Esophagus squamous epithelium (tissue), 5 donors: Measurements from ENCODE around the gene TCIRG1. TPM values are rescaled to one million over a fixed set of nuclear protein-coding genes. Genes with fewer than 3 reads are reported as not detected.
A peak's percentile ranks its signal among the peaks of the same experiment; 100 is the strongest.

Experiments used
- DNase-seq: peaks from one replicate; lab custom pipeline; 2025; lab: John Stamatoyannopoulos, UW
- H3K27ac ChIP-seq, 4 donors: fragments of 200-600 bp; sonication (generic); one replicate each; pipeline ENCODE4 v1.5.1; 2016 to 2019; ENCODE audit warnings: mild to moderate bottlenecking in 1 of 4
- H3K27me3 ChIP-seq, 4 donors: fragments of 200-600 bp; sonication (generic); 1 replicate in 3 of 4; 2 replicates in 1 of 4; pipeline versions ENCODE4 v1.5.1 to v1.6.0; 2017 to 2021; ENCODE audit warnings: antibody characterized with exemption in 1 of 4
- H3K36me3 ChIP-seq, 3 donors: fragments of 200-600 bp; sonication (generic); one replicate each; pipeline ENCODE4 v1.5.1; 2016 to 2019
- H3K4me1 ChIP-seq, 3 donors: fragments of 200-600 bp; sonication (generic); one replicate each; pipeline ENCODE4 v1.5.1; 2017 to 2019
- H3K4me3 ChIP-seq, 4 donors: fragments of 200-600 bp; sonication (generic); 1 replicate in 3 of 4; 2 replicates in 1 of 4; pipeline ENCODE4 v1.5.1; 2016 to 2019; ENCODE audit warnings: mild to moderate bottlenecking in 2 of 4, moderate library complexity in 1 of 4
- H3K9me3 ChIP-seq, 3 donors: fragments of 200-600 bp; sonication (generic); one replicate each; pipeline ENCODE4 v1.5.1; 2016 to 2019
- CTCF ChIP-seq, 6 experiments: fragments of 450-650 bp in 4 of 6; fragments of 200-600 bp in 2 of 6; sonication (generic) in 2 of 6; IDR thresholded peaks; one replicate each; pipeline ENCODE4 v1.5.1; 2016 to 2019; ENCODE audit warnings: antibody characterized with exemption in 6 of 6, mild to moderate bottlenecking in 4 of 6, moderate library complexity in 4 of 6
- POLR2A ChIP-seq, 4 donors: fragments of 450-650 bp; IDR thresholded peaks; one replicate each; pipeline ENCODE4 v1.6.1; 2017; ENCODE audit warnings: antibody characterized with exemption in 4 of 4, mild to moderate bottlenecking in 4 of 4, moderate library complexity in 3 of 4
- WGBS, 2 donors: methylation state at CpG; one replicate each; pipeline ENCODE4 v1.1.5; 2018; 5-methylcytosine and 5-hydroxymethylcytosine counted together
- intact Hi-C: fragments of 100-400 bp; cut with DNase I; formaldehyde crosslinking; loops from one replicate; pipeline ENCODE4 v1.15.0; 2022
- total RNA-seq, 4 donors: library from RNA; depleted of rRNA; stranded (reverse); fragments of >200 nt; gene quantifications; one replicate each; pipeline ENCODE4 v1.1.0, GENCODE V29; 2016
- donor health status: DM: yes; HTN: yes; CAD: no.

The TCIRG1 gene
- total RNA-seq, 4 donors from 2014 or later, result 46.6 to 70.5 (median 63.5) TPM

DNA sequence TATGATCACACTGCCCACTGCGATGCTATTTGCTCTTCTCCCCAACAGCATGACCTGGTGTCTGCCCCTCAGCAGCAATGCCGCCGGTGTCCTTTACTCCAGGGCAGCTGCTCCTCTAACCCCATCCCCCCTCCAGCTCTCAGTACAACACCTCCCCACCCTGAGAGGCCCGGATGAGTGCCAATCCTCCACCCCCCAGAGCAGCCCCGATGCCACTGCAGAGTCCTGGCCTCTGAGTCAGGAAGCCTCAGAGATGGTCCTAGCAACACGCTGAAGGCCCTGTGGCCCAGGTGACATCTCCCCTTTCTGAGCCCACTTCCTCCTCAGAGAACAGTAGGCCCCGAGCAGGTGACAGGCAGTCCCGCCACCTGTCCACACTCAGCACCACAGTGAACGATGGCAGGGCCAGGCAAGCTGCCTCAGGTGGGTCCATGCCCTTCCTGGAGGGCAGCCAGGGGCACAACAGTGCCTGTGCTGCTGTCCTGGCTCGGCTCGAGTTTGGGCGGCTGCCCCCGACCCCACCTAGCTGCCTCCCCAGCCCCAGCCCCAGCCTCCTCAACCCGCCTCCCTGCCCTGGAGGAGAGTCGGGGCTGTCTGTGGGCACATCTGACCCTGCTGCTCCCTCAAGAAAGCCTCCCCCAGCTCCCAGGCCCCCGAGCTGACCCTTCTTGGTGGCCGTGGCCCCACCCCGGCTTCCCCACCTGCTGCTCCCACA is 12.3 kb upstream of the TCIRG1 start:
- Histone ChIP-seq H3K36me3 (peaks cover 0 to 33% (median 0%) of the 10 kb centered on the region in 3 donors), H3K4me3 (no peak overlapping the region), H3K9me3 (peaks cover 0 to 10% (median 0%) of the 10 kb centered on the region in 3 donors), H3K27ac (no peak overlapping the region), H3K27me3 (no peaks in the 10 kb centered on the region), H3K4me1 (peaks cover 14 to 18% (median 15%) of the 10 kb centered on the region in 3 donors)
- 85 to 97% methylated on average over 3 to 5 of the region's 18 CpGs for WGBS, 2 donors
- intact Hi-C loops, result no loop called here
- no peak for DNase-seq
- no peak for TF ChIP-seq CTCF (IDR thresholded peaks at IDR 0.05)
- TF ChIP-seq POLR2A (IDR thresholded peaks at IDR 0.05), result no peak

DNA sequence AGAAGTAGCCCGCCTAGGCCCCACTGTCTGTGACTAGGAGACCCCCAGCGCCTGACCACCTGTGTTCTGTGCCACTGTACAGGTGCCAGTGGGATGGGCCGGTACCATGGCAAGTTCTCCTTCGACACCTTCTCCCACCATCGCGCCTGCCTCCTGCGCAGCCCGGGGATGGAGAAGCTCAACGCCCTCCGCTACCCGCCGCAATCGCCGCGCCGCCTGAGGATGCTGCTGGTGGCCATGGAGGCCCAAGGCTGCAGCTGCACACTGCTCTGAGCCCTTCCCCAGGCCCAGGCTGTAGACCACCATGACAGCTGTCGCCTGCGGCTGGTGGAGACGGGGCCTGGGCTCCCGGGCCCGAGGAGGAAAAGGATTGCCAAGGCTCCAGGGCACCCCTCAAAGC is 11.2 kb upstream of the TCIRG1 start:
- no peak for TF ChIP-seq CTCF (IDR thresholded peaks at IDR 0.05)
- no peak for TF ChIP-seq POLR2A (IDR thresholded peaks at IDR 0.05)
- Histone ChIP-seq H3K36me3 (peaks cover 0 to 33% (median 0%) of the 10 kb centered on the region in 3 donors), H3K9me3 (peaks cover 0 to 10% (median 0%) of the 10 kb centered on the region in 3 donors), H3K27ac (no peak overlapping the region), H3K27me3 (no peaks in the 10 kb centered on the region), H3K4me1 (peaks cover 21 to 29% (median 23%) of the 10 kb centered on the region in 3 donors), H3K4me3 (no peak overlapping the region)
- DNase-seq, result no peak
- WGBS, 2 donors, result 83 to 100% methylated on average over 7 to 14 of the region's 21 CpGs
- intact Hi-C loops, result no loop called here

DNA sequence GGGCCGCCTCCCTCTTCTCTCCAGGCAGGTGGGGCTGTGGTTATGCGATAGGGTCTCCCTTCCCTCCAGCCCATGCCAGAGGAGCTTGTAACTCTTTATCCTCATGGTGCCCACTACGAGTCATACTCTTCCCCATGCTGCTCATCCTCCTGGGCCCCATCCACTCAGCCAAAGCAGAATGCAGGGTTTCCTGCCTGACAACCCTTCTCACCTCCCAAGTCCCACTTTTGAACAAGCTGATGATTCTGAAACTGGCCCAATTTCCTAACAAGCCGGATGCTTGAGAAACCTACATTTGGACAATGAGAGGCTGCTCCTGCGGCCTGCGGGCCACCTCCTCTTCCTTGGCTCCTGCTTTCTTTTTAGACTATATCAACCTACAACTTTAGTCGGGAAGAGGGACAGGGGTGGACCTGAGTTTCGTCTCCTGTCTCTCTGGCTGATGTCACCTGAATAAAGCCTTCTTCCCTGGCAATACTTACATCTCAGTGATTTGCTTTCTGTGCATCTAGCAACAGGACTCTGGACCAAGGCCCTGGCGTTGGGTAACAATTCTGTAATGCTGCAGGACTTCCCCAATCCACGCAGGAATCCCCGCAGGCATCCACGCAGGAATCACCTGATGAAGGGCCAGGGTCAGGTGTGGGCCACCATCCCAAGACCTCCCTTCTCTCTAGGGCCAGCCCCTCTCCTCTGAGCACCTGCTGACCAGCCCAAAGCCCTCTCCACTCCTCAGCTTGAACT is 9.9 kb upstream of the TCIRG1 start:
- H3K9me3 ChIP-seq, result peaks cover 0 to 10% (median 0%) of the 10 kb centered on the region in 3 donors
- no peak overlapping the region for H3K4me3 ChIP-seq
- TF ChIP-seq CTCF (IDR thresholded peaks at IDR 0.05) (no peak), POLR2A (IDR thresholded peaks at IDR 0.05) (no peak)
- no peaks in the 10 kb centered on the region for H3K27me3 ChIP-seq
- peaks cover 21 to 40% (median 23%) of the 10 kb centered on the region in 3 donors for H3K4me1 ChIP-seq
- peak overlapping the region in 2 of 4 donors; percentile 21 to 88 for H3K27ac ChIP-seq
- intact Hi-C loops, result no loop called here
- WGBS, 2 donors, result 64 to 80% methylated on average over 9 to 12 of the region's 12 CpGs
- peaks cover 4 to 37% (median 10%) of the 10 kb centered on the region in 3 donors for H3K36me3 ChIP-seq
- DNase-seq, result no peak

- 1% methylated on average over 25 of the region's 56 CpGs; no CpG with 5 or more reads in 1 of the 2 donors for WGBS, 2 donors
- peaks cover 21 to 40% (median 23%) of the 10 kb centered on the region in 3 donors for H3K4me1 ChIP-seq
- DNase-seq, result peak; percentile 92
- H3K36me3 ChIP-seq, result peaks cover 4 to 39% (median 10%) of the 10 kb centered on the region in 3 donors
- no peaks in the 10 kb centered on the region for H3K27me3 ChIP-seq
- intact Hi-C loops, result no loop called here
- peak within 1 kb of the TSS; percentile 67 to 93 (median 88) for H3K4me3 ChIP-seq
- H3K9me3 ChIP-seq, result no peaks in the 10 kb centered on the region
- TF ChIP-seq CTCF (IDR thresholded peaks at IDR 0.05) (peak in 1 of 6 experiments; percentile 4), POLR2A (IDR thresholded peaks at IDR 0.05) (peak in 2 of 4 donors; percentile 26 to 65)
- H3K27ac ChIP-seq, result peak within 1 kb of the TSS; percentile 88 to 95 (median 89)
Observed at GRCh38 chr11:68030318-68031143, 8.3 kb upstream of the TCIRG1 start, which contains the start of gene NDUFS8. Gene NDUFS8 (plus strand): TSS chr11:68030681. CDS start chr11:68032152, 1,471 bp downstream.
